GM18909 (cell line): ENCODE measurements around the gene AGO3.

Experiments
- ATAC-seq: cut with Tn5 transposase; IDR thresholded peaks from one replicate; pipeline ENCODE4 v1.9.1; 2021; ENCODE audit warnings: mild to moderate bottlenecking; ENCODE audit not compliant: unreplicated experiment, poor library complexity

The AGO3 gene

DNA sequence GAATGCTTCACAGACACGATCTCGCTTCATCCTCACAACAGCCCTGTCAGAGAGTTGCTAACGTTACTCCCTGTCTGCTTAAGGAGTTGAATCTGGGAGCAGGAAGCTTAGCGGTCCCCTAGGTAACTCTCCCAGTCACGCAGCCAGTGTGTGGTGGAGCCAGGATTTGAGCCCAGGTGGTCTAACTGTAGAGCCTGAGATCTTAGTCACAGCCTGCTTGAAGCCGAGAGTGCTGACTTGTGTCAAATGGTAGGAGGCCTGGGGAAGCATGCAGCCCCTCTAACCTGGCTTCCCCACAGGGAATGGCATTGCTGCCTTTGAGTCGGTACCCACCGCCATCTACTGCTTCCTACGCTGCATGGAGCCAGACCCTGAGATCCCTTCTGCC lies 161.9 kb downstream of the AGO3 start:
- ATAC-seq, result no peak

DNA sequence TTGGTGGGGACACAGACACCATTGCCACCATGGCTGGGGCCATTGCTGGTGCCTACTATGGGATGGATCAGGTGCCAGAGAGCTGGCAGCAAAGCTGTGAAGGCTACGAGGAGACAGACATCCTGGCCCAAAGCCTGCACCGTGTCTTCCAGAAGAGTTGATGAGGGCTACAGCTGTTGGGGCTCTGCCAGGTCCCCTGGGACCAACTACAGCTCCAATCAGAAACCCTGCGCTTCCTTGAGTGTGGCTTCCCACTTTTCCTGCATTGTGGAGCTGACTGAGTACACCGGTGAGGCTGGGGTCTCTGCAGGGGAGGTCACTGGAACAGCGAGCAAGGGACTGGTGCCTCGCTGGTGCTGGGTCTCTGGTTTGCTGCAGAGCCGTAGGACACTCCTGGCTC lies 162.3 kb downstream of the AGO3 start:
- ATAC-seq, result no peak

DNA sequence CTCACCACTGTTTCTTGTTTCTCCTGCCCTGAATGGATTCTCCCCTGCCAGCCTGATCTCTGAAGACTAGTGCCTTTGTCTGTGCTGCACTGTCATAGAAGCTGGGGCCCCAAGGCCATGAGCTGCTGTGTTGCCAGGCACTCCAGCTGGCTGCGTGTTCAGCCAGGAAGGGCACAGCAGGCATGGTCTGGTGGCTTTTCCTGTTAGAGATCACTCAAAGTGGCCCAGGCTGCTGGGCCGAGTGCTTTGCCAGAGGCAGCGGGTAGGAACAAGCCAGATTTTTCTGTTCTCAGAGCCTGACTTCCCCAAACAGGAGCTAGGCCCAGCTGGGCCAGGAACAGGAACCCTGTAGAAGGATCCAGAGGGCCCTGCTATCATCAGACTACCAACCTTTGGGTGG lies 163.0 kb downstream of the AGO3 start:
- no peak for ATAC-seq

DNA sequence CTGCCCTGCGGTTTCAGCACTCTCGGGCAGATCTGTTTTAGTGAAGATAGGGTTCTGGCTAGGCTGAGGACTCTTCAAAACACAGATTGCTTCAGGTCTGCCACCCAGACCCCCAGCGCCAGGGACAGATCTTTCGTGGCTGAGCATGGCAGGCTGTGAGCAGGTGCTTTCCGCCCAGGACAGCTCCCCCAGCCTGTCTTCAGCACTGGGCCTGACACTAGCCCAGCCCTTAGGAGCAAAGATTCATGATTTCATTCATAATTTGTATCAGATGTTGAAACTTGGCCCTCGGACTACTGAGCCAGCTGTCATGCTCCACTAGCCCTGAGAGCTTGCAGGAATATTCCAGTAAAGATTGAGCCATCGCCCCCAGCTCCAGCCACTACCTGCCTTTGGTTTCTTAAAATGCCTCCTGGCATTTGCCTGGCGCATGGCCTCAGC lies 163.7 kb downstream of the AGO3 start:
- ATAC-seq, result no peak

DNA sequence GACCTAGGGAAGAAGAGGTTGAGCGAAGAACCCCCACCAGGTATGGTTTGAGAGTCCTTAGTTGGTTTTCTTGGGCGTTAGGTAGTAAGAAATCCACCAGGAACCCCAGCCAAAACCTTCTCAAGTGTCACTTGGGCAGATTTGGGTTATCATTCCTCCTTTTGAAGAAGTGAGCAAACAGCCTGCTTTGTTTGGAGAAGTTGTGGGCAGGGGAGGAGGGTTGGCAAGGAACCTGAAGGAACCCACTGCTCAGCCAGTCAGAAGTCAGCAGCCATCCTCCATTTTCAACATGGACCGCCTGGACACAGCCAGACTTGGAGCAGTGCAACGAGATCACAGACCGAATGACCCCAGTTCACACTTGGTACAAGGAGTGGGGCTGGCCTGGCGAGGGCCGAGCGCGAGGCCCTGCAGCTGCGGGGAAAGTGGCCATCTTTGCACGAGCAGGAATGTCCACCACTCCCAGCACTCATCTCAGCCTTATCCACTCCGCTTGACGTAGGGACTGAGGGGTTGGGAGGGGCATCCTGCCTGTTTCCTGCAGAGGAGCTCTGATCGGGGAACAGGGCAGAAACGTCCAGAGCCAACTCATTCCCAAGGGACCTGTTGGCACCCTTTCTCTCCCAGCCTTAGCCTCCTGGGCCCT lies 165.0 kb downstream of the AGO3 start:
- no peak for ATAC-seq

DNA sequence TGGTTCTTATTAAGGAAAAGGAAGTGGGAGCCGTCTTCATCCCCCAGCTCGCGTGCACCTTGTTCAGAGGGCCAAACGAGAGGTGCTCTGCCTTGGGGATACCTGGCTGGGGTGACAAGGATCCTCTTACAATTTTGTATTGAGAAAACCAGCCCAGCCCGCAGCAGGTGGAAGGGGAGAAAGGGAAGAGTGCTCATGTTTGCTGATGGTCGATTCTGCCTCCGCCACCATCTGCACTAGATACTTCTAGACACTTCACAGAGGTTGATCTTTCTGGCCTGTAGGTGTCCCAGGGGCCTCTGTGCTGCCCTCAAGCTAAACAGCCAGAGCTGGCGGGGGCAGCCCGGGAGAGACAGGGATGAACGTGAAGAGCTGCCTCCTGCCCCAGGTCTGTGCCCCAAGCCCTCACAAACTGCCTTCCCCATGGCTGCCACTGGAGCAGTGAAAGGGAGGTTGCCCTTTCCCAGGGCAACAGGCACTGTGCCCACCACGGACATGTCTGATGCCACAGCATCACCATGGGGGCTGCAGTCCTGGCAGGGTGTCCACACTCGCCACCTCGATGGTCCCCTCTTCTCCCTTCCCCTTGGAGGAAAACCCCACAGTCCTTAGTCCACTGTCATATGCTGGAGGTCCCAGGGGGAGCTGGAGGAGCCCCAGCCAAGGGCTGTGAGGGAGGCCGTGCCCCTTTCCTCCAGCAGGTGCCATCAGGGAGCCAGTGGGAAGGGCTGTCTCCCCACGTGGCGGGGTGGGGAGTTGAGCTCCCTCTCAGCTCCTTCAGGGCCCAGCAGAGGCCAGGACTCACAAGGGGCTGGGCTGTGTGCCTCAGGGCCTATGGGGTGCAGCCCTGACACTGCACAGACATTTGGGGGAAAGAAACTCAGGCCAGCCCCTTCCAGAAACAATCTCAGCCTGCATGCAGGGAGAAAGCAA lies 165.9 kb downstream of the AGO3 start:
- no peak for ATAC-seq

DNA sequence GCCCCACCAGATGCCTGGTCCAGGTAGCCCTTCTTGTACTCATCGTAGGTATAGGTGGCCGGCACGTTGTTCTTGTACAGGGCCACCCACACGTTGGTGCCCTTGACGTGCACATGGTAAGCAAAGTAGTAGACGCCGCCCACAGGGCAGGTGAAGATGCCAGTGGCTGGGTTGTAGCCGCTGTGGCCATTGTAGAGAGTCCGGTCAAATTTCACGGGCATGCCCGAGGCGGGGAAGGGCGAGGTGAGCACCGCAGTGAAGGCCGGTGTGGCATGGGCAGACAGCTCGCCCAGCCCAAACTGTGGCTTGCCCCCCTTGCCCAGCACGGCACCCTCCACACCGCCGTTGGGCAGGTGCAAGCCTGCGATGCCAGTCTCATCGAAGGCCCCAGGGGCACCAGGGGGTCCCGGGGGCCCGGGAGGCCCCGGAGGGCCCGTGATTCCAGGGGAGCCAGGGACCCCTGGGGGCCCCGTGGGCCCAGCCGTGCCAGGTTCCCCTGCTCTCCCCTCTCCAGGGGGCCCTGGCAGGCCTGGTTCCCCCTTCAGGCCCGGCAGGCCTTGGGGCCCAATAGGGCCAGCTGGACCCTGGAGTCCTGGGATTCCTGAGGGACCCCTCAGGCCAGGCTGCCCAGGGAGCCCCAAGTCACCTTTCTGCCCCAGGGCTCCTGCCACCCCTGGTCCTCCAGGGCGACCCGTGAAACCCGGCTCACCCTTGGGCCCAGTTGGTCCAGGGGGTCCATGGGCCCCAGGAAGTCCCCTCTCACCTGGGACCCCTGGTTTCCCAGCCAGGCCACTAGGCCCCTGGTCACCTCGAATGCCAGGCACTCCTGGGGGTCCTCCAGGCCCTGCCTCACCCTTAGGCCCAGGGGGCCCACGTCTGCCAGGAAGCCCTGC lies 167.0 kb downstream of the AGO3 start:
- no peak for ATAC-seq

DNA sequence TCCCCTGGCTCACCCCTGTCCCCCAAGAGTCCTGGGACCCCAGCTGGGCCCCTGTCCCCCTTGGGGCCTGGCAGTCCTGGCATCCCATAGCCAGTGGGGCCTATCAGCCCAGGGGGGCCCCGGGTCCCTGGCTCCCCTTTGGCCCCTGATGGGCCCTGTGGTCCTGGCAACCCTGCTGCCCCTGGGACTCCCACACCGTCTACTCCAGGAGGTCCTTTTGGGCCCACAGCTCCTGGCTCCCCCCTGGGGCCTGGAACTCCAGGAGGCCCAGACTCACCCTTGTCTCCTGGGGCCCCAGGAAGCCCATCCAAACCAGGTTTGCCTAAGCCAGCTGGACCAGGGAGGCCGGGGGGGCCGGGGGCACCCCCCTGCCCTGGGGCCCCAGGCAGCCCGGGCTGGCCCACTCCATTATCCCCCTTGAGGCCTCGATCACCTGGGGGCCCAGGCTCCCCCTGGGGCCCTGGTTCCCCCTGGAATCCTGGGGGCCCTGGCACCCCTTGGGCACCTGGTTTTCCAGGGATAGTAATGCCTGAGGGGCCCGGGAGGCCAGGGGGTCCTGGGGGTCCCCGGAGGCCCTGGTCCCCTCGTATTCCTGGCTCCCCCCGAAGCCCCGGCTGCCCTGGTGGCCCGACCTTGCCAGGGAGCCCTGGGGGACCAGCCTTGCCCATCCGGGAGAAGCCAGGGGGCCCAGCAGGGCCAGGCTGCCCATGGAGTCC lies 167.9 kb downstream of the AGO3 start:
- ATAC-seq, result no peak

DNA sequence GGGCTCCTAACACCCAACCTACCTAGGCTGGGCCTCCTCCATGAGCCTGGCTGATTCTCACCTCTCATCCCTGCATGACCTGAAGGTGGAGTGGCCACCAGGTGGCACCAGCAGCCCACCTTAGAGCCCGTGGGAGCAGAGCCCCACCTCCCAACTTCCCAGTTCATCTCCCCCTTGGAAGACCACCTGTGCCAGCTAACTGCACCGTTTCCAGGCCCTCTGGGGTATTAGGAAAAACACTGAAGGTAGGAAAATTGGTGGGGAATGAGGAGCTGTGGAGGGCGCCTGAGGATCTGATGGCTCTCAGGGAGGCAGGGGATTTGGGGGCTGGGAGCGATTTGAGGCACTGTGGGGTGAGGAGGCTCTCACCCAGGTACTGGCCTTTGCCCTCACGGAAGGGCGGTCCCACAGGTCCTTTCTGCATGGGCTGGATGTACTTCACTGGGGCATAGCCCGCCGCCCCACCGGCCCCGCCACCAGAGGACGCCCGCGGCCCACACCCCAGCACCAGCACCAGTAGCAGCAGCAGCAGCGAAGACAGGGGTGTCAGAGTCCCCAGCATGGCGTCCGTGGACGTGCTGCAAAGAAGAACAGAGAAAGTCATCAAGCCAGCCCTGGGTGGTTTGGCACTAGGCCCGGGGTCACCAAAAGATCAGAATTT lies 168.9 kb downstream of the AGO3 start:
- ATAC-seq, result no peak

DNA sequence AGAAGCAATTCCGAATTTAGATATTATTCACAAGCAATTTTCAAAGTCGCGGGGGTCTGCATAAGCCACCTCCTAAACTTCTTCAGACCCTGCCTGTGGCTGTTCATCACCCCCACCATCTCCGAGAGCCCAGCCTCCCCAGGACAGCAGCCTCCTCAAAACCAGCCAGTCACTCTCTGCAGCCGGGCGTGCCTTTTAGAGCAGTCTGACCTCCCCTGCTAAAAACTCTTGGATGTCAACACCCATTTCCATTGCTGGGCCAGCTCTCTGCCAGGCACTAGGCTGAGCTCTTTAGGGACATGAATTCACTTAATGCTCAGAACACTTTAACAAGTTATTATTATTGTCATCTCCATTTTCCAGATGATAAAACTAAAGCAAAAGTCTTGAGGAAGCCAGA lies 169.5 kb downstream of the AGO3 start:
- ATAC-seq, result no peak

DNA sequence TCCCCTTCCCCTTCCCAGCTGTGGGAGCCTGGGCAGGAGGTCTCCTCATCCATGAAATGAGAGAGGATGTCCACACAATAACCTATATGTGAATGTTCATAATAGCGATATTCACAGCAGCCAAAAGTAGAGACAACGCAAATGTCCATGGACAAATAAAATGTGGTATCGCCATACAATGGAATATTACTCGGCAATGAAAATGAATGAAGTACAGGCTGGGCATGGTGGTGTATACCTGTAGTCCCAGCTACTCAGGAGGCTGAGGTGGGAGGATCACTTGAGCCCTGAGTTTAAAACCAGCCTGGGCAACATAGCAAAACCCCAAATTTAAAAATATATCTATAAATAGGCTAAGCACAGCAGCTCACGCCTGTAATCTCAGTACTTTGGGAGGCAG lies 170.6 kb downstream of the AGO3 start:
- no peak for ATAC-seq

DNA sequence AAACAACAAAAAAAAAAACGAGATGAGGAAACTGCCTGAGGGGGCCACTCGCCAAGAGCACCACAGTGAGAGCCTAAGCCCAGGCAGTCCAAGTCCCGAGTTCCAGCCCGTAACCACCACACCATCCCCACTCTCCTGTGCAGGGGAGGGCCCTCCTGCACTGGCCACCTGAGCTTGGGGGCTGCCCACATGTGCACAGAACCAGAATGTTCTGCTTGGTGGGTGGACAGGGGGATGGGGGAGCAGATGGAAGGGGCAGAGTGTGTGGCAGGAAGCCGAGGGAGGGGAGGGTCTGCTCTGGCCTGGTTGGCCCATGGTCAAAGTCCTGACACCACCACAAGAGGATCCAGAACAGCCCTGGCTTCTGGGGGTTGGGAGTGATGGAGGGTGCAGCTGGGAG lies 175.4 kb downstream of the AGO3 start:
- no peak for ATAC-seq

DNA sequence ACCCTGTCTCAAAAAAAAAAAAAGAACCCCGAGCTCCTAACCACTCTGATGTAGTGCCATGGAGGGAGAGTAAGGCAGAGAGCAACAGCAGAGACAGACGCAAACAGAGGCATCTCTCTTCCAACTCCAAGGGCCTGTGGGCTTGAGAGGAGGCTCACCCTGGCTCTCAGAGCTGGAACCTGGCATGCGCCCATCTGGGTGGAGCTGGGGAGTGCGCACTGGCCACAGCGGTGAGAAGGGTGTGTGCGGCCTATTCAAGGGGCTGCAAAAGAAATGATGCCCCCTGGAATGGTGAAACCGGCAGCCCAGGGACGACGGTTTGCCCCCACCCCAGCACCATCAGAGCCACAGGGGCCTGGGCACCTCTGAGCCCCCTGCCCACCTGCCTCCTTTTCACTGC lies 176.5 kb downstream of the AGO3 start:
- ATAC-seq, result no peak

DNA sequence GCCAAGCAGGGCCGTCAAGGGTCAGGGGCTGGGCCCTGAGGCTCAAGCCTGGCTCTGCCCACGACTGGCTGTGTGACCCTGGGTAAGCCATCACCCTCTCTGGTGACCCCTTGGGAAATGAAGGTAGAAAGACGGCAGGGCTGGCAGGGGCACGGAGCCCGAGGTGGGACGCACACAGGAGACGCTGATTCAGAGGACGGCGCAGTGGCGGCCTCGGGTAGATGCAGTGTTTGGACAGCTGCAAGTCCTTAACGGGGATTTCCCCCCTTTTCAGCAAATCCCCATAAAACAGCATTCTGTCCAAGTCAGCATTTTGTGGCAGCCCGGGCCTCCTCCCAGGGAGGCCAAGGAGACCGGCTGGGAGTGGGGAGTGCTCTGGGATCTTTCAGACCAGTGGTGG lies 177.4 kb downstream of the AGO3 start:
- ATAC-seq, result no peak

DNA sequence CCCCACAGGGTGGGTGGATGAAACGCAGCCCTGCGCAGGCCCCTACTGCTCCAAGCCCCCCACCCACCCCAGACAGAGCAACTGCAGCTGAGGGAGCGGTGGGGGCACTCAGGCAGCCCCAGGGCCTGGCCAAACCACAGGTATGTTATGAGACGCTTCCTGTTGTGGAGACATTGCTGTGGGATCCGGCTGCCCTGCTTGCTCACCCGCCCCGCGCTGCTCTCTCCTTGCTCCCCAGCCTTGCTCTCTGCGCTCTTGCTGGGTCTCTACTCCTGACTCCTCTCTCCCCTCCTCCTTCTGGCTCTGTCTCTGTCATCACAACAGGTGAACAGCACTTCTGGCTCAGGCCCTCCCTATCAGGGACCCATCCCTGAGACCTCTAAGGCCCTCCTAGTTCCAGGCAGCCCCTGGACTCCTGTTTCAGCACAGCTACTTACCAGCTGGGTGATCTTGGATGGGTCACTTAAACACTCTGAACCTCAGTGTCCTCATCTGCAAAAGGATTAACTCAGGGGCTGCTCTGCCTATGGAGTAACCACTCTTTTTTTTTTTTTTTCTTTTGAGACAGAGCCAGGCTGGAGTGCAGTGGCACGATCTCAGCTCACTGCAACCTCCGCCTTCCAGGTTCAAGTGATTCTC lies 178.3 kb downstream of the AGO3 start:
- ATAC-seq, result no peak

DNA sequence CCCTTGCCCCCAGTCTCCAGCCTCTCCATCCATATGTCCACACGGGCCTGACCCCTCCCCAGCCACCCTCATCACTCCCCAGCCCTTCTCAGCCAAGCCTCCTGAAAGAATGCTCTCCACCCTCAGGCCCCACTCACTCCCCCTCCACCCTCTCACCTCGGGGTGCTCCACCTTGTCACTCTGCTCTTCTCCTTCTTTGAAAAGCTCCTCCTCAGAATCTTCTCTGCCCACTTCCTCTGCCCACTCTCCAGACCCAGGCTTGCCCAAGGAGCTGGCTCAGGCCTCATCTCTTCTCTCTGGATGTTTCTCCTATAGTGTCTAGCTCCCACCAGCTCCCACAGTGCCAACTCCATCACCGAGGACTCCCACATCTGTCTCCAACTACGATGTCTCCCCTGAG lies 180.2 kb downstream of the AGO3 start:
- no peak for ATAC-seq

DNA sequence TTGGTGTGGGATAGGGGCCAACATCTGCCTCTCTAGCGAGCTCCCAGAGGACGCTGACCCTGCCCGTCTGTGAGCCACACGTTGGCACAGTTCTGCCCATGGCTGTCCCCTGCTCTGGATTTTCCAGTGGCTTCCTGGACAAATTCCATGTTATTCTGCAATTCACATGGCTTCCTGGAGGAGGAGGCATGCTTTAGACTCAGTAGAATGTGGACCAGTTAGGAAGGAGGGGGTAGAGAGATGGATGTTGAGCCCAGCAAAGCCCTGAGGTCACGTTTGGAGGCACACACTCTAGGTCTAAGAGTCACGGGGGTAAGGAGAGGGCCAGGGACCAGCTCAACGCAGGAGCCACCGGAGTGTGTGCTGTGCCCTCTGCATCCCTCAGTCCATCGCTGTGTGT lies 181.9 kb downstream of the AGO3 start:
- ATAC-seq, result no peak

DNA sequence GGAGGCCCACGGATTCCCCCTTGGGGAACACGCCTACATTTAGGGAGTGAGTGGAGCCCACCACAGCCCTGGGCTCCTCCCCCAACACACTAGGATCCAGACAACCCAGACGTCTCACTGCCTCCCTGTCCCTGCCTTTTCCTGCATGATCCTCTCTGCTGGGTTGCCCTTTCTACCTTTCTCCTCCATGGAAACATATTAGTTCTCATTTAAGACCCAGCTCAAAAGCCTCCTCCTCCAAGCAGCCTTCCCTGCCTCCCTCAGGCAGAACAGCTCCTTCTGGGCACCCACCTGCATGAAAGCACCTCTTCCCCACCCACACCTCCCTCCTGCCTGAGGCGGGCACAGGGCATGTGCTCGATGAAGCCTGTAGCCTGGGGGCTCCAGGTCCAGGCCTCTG lies 183.5 kb downstream of the AGO3 start:
- ATAC-seq, result no peak

DNA sequence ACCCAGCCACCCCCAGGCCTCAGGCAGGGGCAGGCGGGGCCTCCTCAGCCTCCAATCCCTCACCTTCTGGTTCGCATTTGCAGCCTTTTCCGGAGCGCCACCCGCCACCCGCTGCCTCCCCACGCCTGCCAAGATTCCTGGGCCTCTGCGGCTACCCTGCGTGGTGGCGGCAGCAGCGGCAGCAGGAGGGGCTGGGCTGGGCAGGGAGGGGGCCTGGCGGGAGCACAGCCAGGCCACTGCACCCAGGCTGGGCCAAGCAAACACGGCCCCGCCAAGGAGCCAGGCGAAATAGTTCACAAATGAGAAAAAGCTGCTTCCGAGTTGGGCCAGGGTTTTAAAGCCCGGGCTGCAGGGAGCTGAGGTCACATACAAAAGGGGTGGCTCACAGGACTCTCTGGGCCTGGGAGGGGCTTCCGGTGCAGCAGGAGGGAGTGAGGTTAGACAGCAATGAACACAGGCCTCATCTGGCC lies 184.3 kb downstream of the AGO3 start:
- no peak for ATAC-seq
